ENCODE data around the gene JAZF1. TPM values are rescaled to one million over a fixed set of nuclear protein-coding genes. Genes with fewer than 3 reads are reported as not detected.
A peak's percentile ranks its signal among the peaks of the same experiment; 100 is the strongest.

JAZF1 gene
- total RNA-seq, 1 experiment from 2014 or later: 9.1 TPM

GRCh38 chr7:28082071-28082470 is 98.5 kb downstream of the JAZF1 start:
- H3K18ac ChIP-seq (ENCODE audit: insufficient read length, low read depth, low read length): no peak overlapping the region
- H2BK15ac ChIP-seq (ENCODE audit: low read depth, low read length): no peak overlapping the region
- H3K4me1 ChIP-seq (ENCODE audit: insufficient read depth, low read length): no peaks in the 10 kb centered on the region; the same call in 1 of the 2 replicates
- H3K4me1 Mint-ChIP-seq: peaks cover 5 to 6% of the 10 kb centered on the region in 2 experiments
- no peaks in the 10 kb centered on the region for H3K36me3 Mint-ChIP-seq (ENCODE audit: insufficient read depth in 1 of 3, low read depth in 3 of 3)
- no peaks in the 10 kb centered on the region; the same call in 1 of the 2 replicates for H3K79me2 ChIP-seq (ENCODE audit: insufficient read depth, low read length)
- no peak overlapping the region for H3K23ac ChIP-seq (ENCODE audit: insufficient read length, low read depth, low read length)
- no peak overlapping the region for H3K56ac ChIP-seq (ENCODE audit: insufficient read length, low read depth, low read length)
- H2BK120ac ChIP-seq (ENCODE audit: low read depth, low read length, poor library complexity, severe bottlenecking): no peak overlapping the region
- H4K5ac ChIP-seq (ENCODE audit: insufficient read length, low read depth, low read length): no peak overlapping the region
- no peak overlapping the region for H3T11ph ChIP-seq (ENCODE audit: low read length)
- no peak overlapping the region for H3K4me3 Mint-ChIP-seq
- H3K9me3 Mint-ChIP-seq: no peaks in the 10 kb centered on the region
- H4K91ac ChIP-seq (ENCODE audit: insufficient read length, low read depth, low read length): no peak overlapping the region
- H3K23me2 ChIP-seq (ENCODE audit: insufficient read length, low read depth, low read length, poor library complexity, severe bottlenecking): no peaks in the 10 kb centered on the region
- H3K9me3 ChIP-seq (ENCODE audit: control insufficient read depth, low read depth, low read length): no peaks in the 10 kb centered on the region
- TF ChIP-seq, protein P1, sequence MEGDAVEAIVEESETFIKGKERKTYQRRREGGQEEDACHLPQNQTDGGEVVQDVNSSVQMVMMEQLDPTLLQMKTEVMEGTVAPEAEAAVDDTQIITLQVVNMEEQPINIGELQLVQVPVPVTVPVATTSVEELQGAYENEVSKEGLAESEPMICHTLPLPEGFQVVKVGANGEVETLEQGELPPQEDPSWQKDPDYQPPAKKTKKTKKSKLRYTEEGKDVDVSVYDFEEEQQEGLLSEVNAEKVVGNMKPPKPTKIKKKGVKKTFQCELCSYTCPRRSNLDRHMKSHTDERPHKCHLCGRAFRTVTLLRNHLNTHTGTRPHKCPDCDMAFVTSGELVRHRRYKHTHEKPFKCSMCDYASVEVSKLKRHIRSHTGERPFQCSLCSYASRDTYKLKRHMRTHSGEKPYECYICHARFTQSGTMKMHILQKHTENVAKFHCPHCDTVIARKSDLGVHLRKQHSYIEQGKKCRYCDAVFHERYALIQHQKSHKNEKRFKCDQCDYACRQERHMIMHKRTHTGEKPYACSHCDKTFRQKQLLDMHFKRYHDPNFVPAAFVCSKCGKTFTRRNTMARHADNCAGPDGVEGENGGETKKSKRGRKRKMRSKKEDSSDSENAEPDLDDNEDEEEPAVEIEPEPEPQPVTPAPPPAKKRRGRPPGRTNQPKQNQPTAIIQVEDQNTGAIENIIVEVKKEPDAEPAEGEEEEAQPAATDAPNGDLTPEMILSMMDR (conservative IDR thresholded peaks at IDR 0.05): no peak
- H2AFZ ChIP-seq (ENCODE audit: low read length): no peak overlapping the region
- no peaks in the 10 kb centered on the region for H3K27me3 ChIP-seq (ENCODE audit: insufficient read depth, low read length)
- H4K8ac ChIP-seq (replicated peaks; ENCODE audit: insufficient read length, low read depth, low read length): no peak overlapping the region
- no peak overlapping the region for H3K14ac ChIP-seq (ENCODE audit: insufficient read depth, low read length)
- no peak overlapping the region for H2BK12ac ChIP-seq (ENCODE audit: insufficient read length, low read depth, low read length)
- no peak overlapping the region for H2BK5ac ChIP-seq (ENCODE audit: insufficient read length, low read length)
- WGBS (ENCODE audit: extremely low coverage, insufficient read length, low lambda C conversion rate): no CpG with 5 or more reads among the region's 5 CpGs
- H3K79me1 ChIP-seq (ENCODE audit: insufficient read depth, low read depth, low read length, poor library complexity, severe bottlenecking): peaks cover 2% of the 10 kb centered on the region
- no peak overlapping the region for H3K4ac ChIP-seq (ENCODE audit: low read depth, low read length)
- H2BK20ac ChIP-seq (ENCODE audit: low read depth, low read length, poor library complexity, severe bottlenecking): no peak overlapping the region
- no peak overlapping the region for H3K27ac ChIP-seq (ENCODE audit: insufficient read length, low read depth, low read length)
- no peak overlapping the region for H3K4me2 ChIP-seq (ENCODE audit: insufficient read depth, insufficient read length, low read length)
- DNase-seq: no peak
- H4K20me1 ChIP-seq (ENCODE audit: control insufficient read depth, insufficient read depth, insufficient read length): no peaks in the 10 kb centered on the region
- no peaks in the 10 kb centered on the region; the same call in 1 of the 2 replicates for H3K27me3 Mint-ChIP-seq (ENCODE audit: low read depth)
- H3K9ac ChIP-seq (ENCODE audit: extremely low read depth, insufficient read length, low read length): no peak overlapping the region
- peak overlapping the region in 1 of 3 experiments; percentile 15; a peak in 1 of 7 replicates for H3K27ac Mint-ChIP-seq
- H2AK5ac ChIP-seq (ENCODE audit: insufficient read length, low read length): no peak overlapping the region
